HepG2 (cell line): ENCODE data around the gene SYNGR2. TPM values are rescaled to one million over a fixed set of nuclear protein-coding genes. Genes with fewer than 3 reads are reported as not detected.
A peak's percentile ranks its signal among the peaks of the same experiment; 100 is the strongest.

Experiments
- BCL6 ChIP-seq: IDR thresholded peaks from 2 replicates; pipeline ENCODE4 v1.6.1; 2016; ENCODE audit warnings: missing genetic modification reagents, missing compliant biosample characterization
- CBFB ChIP-seq: sonication (generic); formaldehyde crosslinking; IDR thresholded peaks from 2 replicates; pipeline ENCODE4 v1.4.0; 2020; ENCODE audit warnings: missing genetic modification reagents
- CCDC6 ChIP-seq: sonication (generic); formaldehyde crosslinking; IDR thresholded peaks from 2 replicates; pipeline ENCODE4 v1.8.1; 2022; ENCODE audit warnings: mild to moderate bottlenecking, missing genetic modification reagents, moderate library complexity
- CENPBD1 ChIP-seq: sonication (generic); formaldehyde crosslinking; IDR thresholded peaks from 2 replicates; pipeline ENCODE4 v1.8.0; 2022; ENCODE audit warnings: missing genetic modification reagents, low read depth, mild to moderate bottlenecking, borderline replicate concordance
- CHD2 ChIP-seq: IDR thresholded peaks from 2 replicates; pipeline ENCODE4 v1.6.1; 2011; ENCODE audit warnings: low read depth, low read length, improper control_type of control experiment
- ESRRA ChIP-seq: sonication (generic); formaldehyde crosslinking; IDR thresholded peaks from 2 replicates; pipeline ENCODE4 v1.5.1; 2020; ENCODE audit warnings: mild to moderate bottlenecking, low read depth, missing genetic modification reagents
- GTF3A ChIP-seq: sonication (generic); formaldehyde crosslinking; conservative IDR thresholded peaks from 2 replicates; pipeline ENCODE4 v1.4.0; 2020; ENCODE audit warnings: mild to moderate bottlenecking, missing genetic modification reagents
- HMGXB4 ChIP-seq, 2 experiments: sonication (generic) in 1 of 2; formaldehyde crosslinking in 1 of 2; IDR thresholded peaks; 2 replicates each; pipeline versions ENCODE4 v1.4.0 to v1.6.1; 2018 to 2020; ENCODE audit warnings: missing genetic modification reagents in 2 of 2, borderline replicate concordance in 1 of 2, low read depth in 1 of 2, mild to moderate bottlenecking in 1 of 2, missing biosample characterization in 1 of 2
- KDM2A ChIP-seq: sonication (generic); formaldehyde crosslinking; IDR thresholded peaks from 2 replicates; pipeline ENCODE4 v1.4.0; 2020; ENCODE audit warnings: low read depth, missing genetic modification reagents, borderline replicate concordance
- PHF5A ChIP-seq: IDR thresholded peaks from one replicate; pipeline ENCODE4 v1.6.1; 2018; ENCODE audit warnings: low read depth, missing genetic modification reagents; ENCODE audit not compliant: unreplicated experiment
- RNF219 ChIP-seq: sonication (generic); formaldehyde crosslinking; IDR thresholded peaks from 2 replicates; pipeline ENCODE4 v1.5.0; 2020; ENCODE audit warnings: mild to moderate bottlenecking, missing genetic modification reagents
- SRSF9 ChIP-seq: fragments of 200-400 bp; formaldehyde crosslinking; IDR thresholded peaks from 2 replicates; pipeline ENCODE4 v1.6.1; 2018; ENCODE audit warnings: borderline replicate concordance, mild to moderate bottlenecking, low read depth, low read length; ENCODE audit not compliant: insufficient read depth, poor library complexity, severe bottlenecking
- STAG1 ChIP-seq: sonication (generic); formaldehyde crosslinking; IDR thresholded peaks from 2 replicates; pipeline ENCODE4 v1.4.0; 2020; ENCODE audit warnings: missing genetic modification reagents
- TFE3 ChIP-seq: IDR thresholded peaks from 2 replicates; pipeline ENCODE4 v1.6.1; 2016
- THAP8 ChIP-seq: sonication (generic); formaldehyde crosslinking; IDR thresholded peaks from 2 replicates; pipeline ENCODE4 v1.5.1; 2020; ENCODE audit warnings: missing genetic modification reagents, mild to moderate bottlenecking, borderline replicate concordance
- ZNF121 ChIP-seq: sonication (generic); formaldehyde crosslinking; IDR thresholded peaks from 2 replicates; pipeline ENCODE4 v1.5.0; 2020; ENCODE audit warnings: mild to moderate bottlenecking, missing genetic modification reagents
- ZNF276 ChIP-seq: sonication (generic); formaldehyde crosslinking; IDR thresholded peaks from 2 replicates; pipeline ENCODE4 v1.4.0; 2020; ENCODE audit warnings: mild to moderate bottlenecking, low read depth, missing genetic modification reagents
- ZNF30 ChIP-seq: sonication (generic); formaldehyde crosslinking; IDR thresholded peaks from 2 replicates; pipeline ENCODE4 v1.5.0; 2020; ENCODE audit warnings: mild to moderate bottlenecking, missing genetic modification reagents
- ZNF317 ChIP-seq: sonication (generic); formaldehyde crosslinking; IDR thresholded peaks from 2 replicates; pipeline ENCODE4 v1.5.0; 2020; ENCODE audit warnings: mild to moderate bottlenecking, missing genetic modification reagents
- ZNF441 ChIP-seq: sonication (generic); formaldehyde crosslinking; IDR thresholded peaks from 2 replicates; pipeline ENCODE4 v1.7.0; 2021; ENCODE audit warnings: missing genetic modification reagents, borderline replicate concordance
- ZNF589 ChIP-seq: sonication (generic); formaldehyde crosslinking; conservative IDR thresholded peaks from 2 replicates; pipeline ENCODE4 v1.8.0; 2022; ENCODE audit warnings: mild to moderate bottlenecking, moderate library complexity, missing genetic modification reagents
- ZNF629 ChIP-seq: sonication (generic); formaldehyde crosslinking; conservative IDR thresholded peaks from 2 replicates; pipeline ENCODE4 v1.5.0; 2020; ENCODE audit warnings: missing genetic modification reagents
- ZSCAN22 ChIP-seq: sonication (generic); formaldehyde crosslinking; IDR thresholded peaks from 2 replicates; pipeline ENCODE4 v1.4.0; 2020; ENCODE audit warnings: mild to moderate bottlenecking, missing genetic modification reagents
- polyA plus RNA-seq, 8 experiments: library from polyadenylated mRNA; depleted of rRNA in 3 of 8; stranded (reverse) in 7 of 8; unstranded in 1 of 8; fragments of >200 nt; fragmentation: Illumina TruSeq in 4 of 8; extraction: Trizol in 4 of 8; gene quantifications; 2 replicates each; pipeline versions ENCODE4 v1.2.1 to v1.2.3, GENCODE V29; 2011 to 2016; ENCODE audit warnings: low read depth in 4 of 8, missing spikeins in 1 of 8, mixed read lengths in 1 of 8; ENCODE audit not compliant: insufficient read depth in 1 of 8
- total RNA-seq, 5 experiments: library from RNA; depleted of rRNA; stranded (reverse); fragments of >200 nt; fragmentation: Illumina TruSeq; extraction: Trizol; gene quantifications; 2 replicates each; pipeline ENCODE4 v1.2.3, GENCODE V29; 2016; ENCODE audit warnings: low read depth in 1 of 5

Gene SYNGR2
- total and polyA plus RNA-seq, 2 of the 13 experiments (the other 11 are each of a cell fraction or from before 2014, with no cell fraction given), result 46.7 to 170 TPM

- TF ChIP-seq SRSF9, result no peak
- TF ChIP-seq ZSCAN22, result peak; percentile 41; the same call in 1 of the 2 replicates
- no peak for TF ChIP-seq CENPBD1 (CRISPR knock-in tag)
- TF ChIP-seq KDM2A (CRISPR knock-in tag), result no peak
- TF ChIP-seq BCL6, result no peak
- TF ChIP-seq ZNF276 (CRISPR knock-in tag), result no peak
- no peak for TF ChIP-seq ZNF441 (CRISPR knock-in tag)
- no peak for TF ChIP-seq ZNF30 (CRISPR knock-in tag)
- TF ChIP-seq CCDC6 (CRISPR knock-in tag), result no peak
- TF ChIP-seq GTF3A, result no peak
- TF ChIP-seq STAG1, result no peak
- TF ChIP-seq RNF219 (CRISPR knock-in tag), result no peak
- TF ChIP-seq ZNF629 (CRISPR knock-in tag), result no peak
- TF ChIP-seq CHD2, result no peak
- TF ChIP-seq HMGXB4 (CRISPR knock-in tag; IDR thresholded peaks at IDR 0.05; ENCODE audit: borderline replicate concordance in 1 of 2, low read depth in 1 of 2), result 0 out of 4 replicates have a peak, but pooled peaks of 1 of the 2 experiments have one; percentile 7
- no peak for TF ChIP-seq ZNF589 (CRISPR knock-in tag)
- no peak for TF ChIP-seq ESRRA (CRISPR knock-in tag)
- no peak for TF ChIP-seq THAP8 (CRISPR knock-in tag)
- no peak for TF ChIP-seq ZNF317 (CRISPR knock-in tag)
- no peak for TF ChIP-seq PHF5A (CRISPR knock-in tag)
- TF ChIP-seq CBFB (CRISPR knock-in tag), result no peak
- TF ChIP-seq ZNF121 (CRISPR knock-in tag), result no peak
- TF ChIP-seq TFE3, result no peak
These were observed 46.3 kb downstream of the SYNGR2 start (continued) for GRCh38 chr17:78214706-78215061.
